ENCODE measurements around the gene NEURL1.

GRCh38 chr10:103620352-103620740, 126.8 kb downstream of the NEURL1 start:
- no peak for TF ChIP-seq CTCF (conservative IDR thresholded peaks at IDR 0.05; ENCODE audit: low read length)
- TF ChIP-seq EZH2phosphoT487 (IDR thresholded peaks at IDR 0.05; ENCODE audit: borderline replicate concordance, low read depth, low read length), result no peak
